Common myeloid progenitor, CD34-positive (primary cell): ENCODE data around the gene DDX17.
A peak's percentile ranks its signal among the peaks of the same experiment; 100 is the strongest.

Source experiments
- CTCF ChIA-PET: fragments of 350-600 bp; sonication (Branson Sonifier 250); formaldehyde crosslinking; loops from one replicate; lab custom pipeline; 2021; ENCODE audit warnings: antibody characterized with exemption; lab: Charles Lee
- POLR2A ChIA-PET: fragments of 350-600 bp; sonication (Branson Sonifier 250); formaldehyde crosslinking; loops from one replicate; lab custom pipeline; 2021; ENCODE audit warnings: antibody characterized with exemption; lab: Charles Lee
- DNase-seq, 3 donors: peaks; one replicate each; pipeline versions ENCODE4 v3.0.0 to v3.0.0-alpha.2; 2013
- H3K27ac ChIP-seq, 2 experiments: 1 replicate in 1 of 2; 2 replicates in 1 of 2; pipeline ENCODE4 v1.7.0; 2013; ENCODE audit warnings: inconsistent platforms in 2 of 2, low read length in 2 of 2, mild to moderate bottlenecking in 2 of 2, low read depth in 1 of 2, moderate library complexity in 1 of 2; ENCODE audit not compliant: severe bottlenecking in 2 of 2, insufficient read depth in 1 of 2, poor library complexity in 1 of 2
- H3K27me3 ChIP-seq, 5 experiments: replicated peaks in 2 of 5; 1 replicate in 3 of 5; 2 replicates in 2 of 5; pipeline versions ENCODE4 v1.6.1 to v1.7.0; 2013; ENCODE audit warnings: low read length in 4 of 5, mild to moderate bottlenecking in 2 of 5, moderate library complexity in 2 of 5, inconsistent platforms in 1 of 5; ENCODE audit not compliant: insufficient read depth in 5 of 5, control insufficient read depth in 4 of 5
- H3K36me3 ChIP-seq, 4 experiments: 1 replicate in 2 of 4; 2 replicates in 2 of 4; pipeline versions ENCODE4 v1.6.1 to v1.7.0; 2013; ENCODE audit warnings: low read length in 3 of 4, control low read depth in 1 of 4, mild to moderate bottlenecking in 1 of 4; ENCODE audit not compliant: control insufficient read depth in 4 of 4, insufficient read depth in 4 of 4
- H3K4me1 ChIP-seq, 4 experiments: 1 replicate in 3 of 4; 2 replicates in 1 of 4; pipeline versions ENCODE4 v1.6.1 to v1.7.1; 2013; ENCODE audit warnings: low read length in 3 of 4, mild to moderate bottlenecking in 3 of 4, control low read depth in 1 of 4, inconsistent platforms in 1 of 4, moderate library complexity in 1 of 4; ENCODE audit not compliant: control insufficient read depth in 4 of 4, insufficient read depth in 4 of 4; ENCODE audit errors: control extremely low read depth in 1 of 4
- H3K4me3 ChIP-seq, 7 experiments: 1 replicate in 4 of 7; 2 replicates in 3 of 7; pipeline versions ENCODE4 v1.5.1 to v1.7.0; 2013; ENCODE audit warnings: mild to moderate bottlenecking in 7 of 7, low read length in 6 of 7, moderate library complexity in 6 of 7, inconsistent platforms in 2 of 7, low read depth in 2 of 7, control low read depth in 1 of 7; ENCODE audit not compliant: insufficient read depth in 4 of 7, control insufficient read depth in 1 of 7; ENCODE audit errors: extremely low read depth in 1 of 7
- H3K9me3 ChIP-seq, 5 experiments: 1 replicate in 4 of 5; 2 replicates in 1 of 5; pipeline versions ENCODE4 v1.6.1 to v1.7.1; 2013; ENCODE audit warnings: low read length in 4 of 5, mild to moderate bottlenecking in 2 of 5, inconsistent platforms in 1 of 5, low read depth in 1 of 5, moderate library complexity in 1 of 5; ENCODE audit not compliant: control insufficient read depth in 4 of 5, insufficient read depth in 2 of 5; ENCODE audit errors: control extremely low read depth in 1 of 5
- WGBS: methylation state at CpG from one replicate; pipeline ENCODE4 v1.1.5; 2013; ENCODE audit not compliant: insufficient coverage; 5-methylcytosine and 5-hydroxymethylcytosine counted together

Gene DDX17

DNA sequence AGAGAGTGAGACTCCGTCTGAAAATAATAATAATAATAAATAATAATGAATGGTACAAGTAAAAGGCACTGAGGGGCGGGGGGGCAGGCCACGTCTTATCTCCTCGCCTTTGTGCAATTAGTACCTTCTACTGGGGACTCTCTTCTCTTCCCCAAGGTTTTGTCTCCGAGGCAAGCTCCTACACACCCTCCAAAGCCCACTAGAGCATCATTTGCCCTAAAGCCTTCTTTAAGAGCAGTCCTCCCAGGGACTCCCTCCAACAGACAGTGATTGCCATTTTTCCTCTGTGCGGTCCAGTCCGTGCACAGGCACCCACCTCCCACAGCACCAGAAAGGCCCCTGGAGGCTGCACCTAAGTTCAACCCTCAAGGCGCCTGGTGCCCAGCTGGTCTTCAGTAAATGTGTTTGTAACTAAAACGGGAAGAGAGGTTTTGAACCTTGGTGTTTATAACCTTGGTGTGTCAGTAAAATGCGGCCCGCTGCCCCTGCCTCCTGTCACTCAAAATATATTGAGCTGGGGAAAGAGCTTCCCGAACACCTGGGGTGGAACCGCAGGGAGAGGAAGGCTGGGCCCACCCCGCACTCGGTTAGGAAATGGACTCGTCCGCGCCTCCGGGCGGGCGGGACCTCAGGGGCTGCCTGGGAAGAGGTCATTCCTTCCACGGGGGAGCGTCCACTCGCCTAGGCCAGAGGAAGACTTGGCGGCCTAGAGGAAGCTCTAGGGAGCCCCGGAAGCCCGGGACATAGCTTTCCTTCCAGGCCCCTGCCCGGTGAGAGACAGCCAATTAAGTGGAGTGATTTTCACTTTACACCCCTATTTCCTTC is 42.9 kb downstream of the DDX17 start:
- H3K27me3 ChIP-seq = peaks cover 0 to 31% (median 23%) of the 10 kb centered on the region in 5 experiments
- CTCF ChIA-PET = interaction anchor here (0.6 to 2.1 kb wide), 5 partner anchors 10 to 844 kb away, joined by 3 to 6 read pairs (median 3); no protein-coding TSS in a partner anchor

DNA sequence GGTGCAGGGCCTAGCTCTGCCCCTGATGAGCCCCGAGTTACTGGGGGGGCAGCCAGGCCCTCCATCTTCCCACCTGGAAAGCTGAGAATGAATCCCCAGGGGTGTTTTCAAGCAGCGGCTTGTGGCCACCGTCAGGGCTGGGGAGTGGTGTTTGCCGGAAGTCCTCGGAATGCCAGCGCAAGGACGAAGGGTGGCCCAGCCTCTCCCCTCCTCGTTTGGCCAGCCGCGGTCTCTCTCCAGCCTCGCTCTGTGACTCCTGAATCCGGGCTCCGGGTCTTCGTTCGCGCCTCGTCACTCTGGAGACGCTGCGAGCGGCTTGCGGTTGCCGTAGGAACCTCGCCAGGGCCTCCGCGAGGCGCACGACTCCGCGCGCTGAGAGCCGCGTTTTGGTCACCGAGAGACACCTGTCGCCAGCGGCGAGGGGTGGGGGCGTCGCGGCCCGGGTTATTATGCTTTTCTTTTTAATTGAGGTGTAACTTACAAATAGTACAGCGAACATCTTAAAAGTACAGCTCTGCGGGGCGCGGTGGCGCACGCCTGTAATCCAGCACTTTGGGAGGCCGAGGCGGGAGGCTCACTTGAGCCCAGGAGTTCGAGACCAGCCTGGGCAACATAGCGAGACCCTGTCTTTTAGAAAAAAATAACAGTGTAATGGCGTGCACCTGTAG is 44.6 kb downstream of the DDX17 start:
- Histone ChIP-seq H3K27ac (no peak overlapping the region), H3K36me3 (no peaks in the 10 kb centered on the region), H3K4me3 (peak overlapping the region in 2 of 7 experiments; percentile 26 to 55), H3K9me3 (no peaks in the 10 kb centered on the region), H3K27me3 (peaks cover 0 to 35% (median 22%) of the 10 kb centered on the region in 5 experiments), H3K4me1 (peaks cover 5 to 32% (median 24%) of the 10 kb centered on the region in 4 experiments)
- WGBS = 17% methylated on average over 46 of the region's 51 CpGs
- peak; percentile 84 to 93 (median 92) for DNase-seq
- ChIA-PET CTCF (interaction anchor here (1.0 to 1.3 kb wide), 3 partner anchors 14 to 409 kb away, joined by 3 to 5 read pairs (median 3); no protein-coding TSS in a partner anchor), POLR2A (no interaction called here)

More for the DNA sequence above, 42.9 kb downstream of the DDX17 start:
- Histone ChIP-seq H3K4me1 (peaks cover 5 to 39% (median 33%) of the 10 kb centered on the region in 4 experiments), H3K4me3 (peak overlapping the region in 3 of 7 experiments; percentile 36 to 48 (median 43)), H3K9me3 (no peaks in the 10 kb centered on the region), H3K27ac (no peak overlapping the region), H3K36me3 (no peaks in the 10 kb centered on the region)
- peak in 2 of 3 donors; percentile 77 to 82 for DNase-seq
- POLR2A ChIA-PET = interaction anchor here (0.6 kb wide), 1 partner anchor 64 kb away, joined by 3 read pairs; no protein-coding TSS in a partner anchor
- 27% methylated on average over 16 of the region's 28 CpGs for whole genome bisulfite sequencing

DNA sequence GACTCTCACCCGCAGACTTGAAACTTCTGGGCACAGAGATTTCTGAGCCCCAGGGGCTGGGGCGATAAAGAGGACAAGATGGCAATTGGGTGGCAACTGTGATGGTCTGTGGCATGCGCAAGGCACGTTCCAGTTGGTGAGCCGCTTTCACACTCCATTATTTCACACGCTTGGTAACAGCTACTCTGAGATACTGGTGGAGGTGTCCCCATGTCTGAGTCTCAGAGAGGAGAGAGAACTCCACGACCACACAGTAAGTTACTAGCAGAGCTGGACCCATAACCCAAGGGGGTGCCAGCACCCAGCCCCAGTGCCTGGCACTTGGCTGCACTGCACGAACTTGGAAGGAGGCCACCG is 45.1 kb downstream of the DDX17 start:
- POLR2A ChIA-PET = interaction anchor here (0.9 kb wide), 1 partner anchor 9 kb away, joined by 3 read pairs; no protein-coding TSS in a partner anchor
- Histone ChIP-seq H3K36me3 (no peaks in the 10 kb centered on the region), H3K27me3 (peaks cover 0 to 37% (median 21%) of the 10 kb centered on the region in 5 experiments), H3K4me3 (peak overlapping the region in 1 of 7 experiments; percentile 55), H3K27ac (no peak overlapping the region), H3K4me1 (peaks cover 5 to 38% (median 28%) of the 10 kb centered on the region in 4 experiments), H3K9me3 (no peaks in the 10 kb centered on the region)
- WGBS = 67% methylated on average over 9 of the region's 9 CpGs
- DNase-seq = no peak
- CTCF ChIA-PET = interaction anchor here (1.0 kb wide), 1 partner anchor 409 kb away, joined by 3 read pairs; no protein-coding TSS in a partner anchor

DNA sequence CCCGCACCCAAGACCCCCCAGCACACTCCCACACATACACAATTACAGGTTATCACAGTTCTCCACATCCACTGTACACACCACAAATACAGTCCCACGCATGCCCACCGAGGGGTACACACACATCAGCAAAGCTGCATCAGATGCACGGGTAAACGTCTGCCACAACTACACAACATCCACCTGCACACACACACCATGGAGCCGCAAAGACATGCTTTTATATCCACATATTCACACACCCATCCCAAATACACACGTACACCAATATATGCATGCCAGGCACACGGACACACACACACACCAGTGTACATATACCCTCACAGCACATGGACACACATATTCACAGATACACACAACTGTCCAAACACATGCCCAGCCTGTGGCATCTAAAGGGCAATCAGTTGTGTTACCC is 45.7 kb downstream of the DDX17 start:
- H3K36me3 ChIP-seq = no peaks in the 10 kb centered on the region
- ChIA-PET CTCF (interaction anchor here (1.1 kb wide), 1 partner anchor 59 kb away, joined by 3 read pairs; no protein-coding TSS in a partner anchor), POLR2A (interaction anchor here (0.9 kb wide), 1 partner anchor 9 kb away, joined by 3 read pairs; no protein-coding TSS in a partner anchor)
- H3K9me3 ChIP-seq = no peaks in the 10 kb centered on the region
- peaks cover 0 to 35% (median 19%) of the 10 kb centered on the region in 5 experiments for H3K27me3 ChIP-seq
- no peak overlapping the region for H3K27ac ChIP-seq
- 89% methylated on average over 7 of the region's 8 CpGs for WGBS
- peak in 1 of 3 donors; percentile 55 for DNase-seq
- no peak overlapping the region for H3K4me3 ChIP-seq
- H3K4me1 ChIP-seq = peaks cover 5 to 41% (median 33%) of the 10 kb centered on the region in 4 experiments

DNA sequence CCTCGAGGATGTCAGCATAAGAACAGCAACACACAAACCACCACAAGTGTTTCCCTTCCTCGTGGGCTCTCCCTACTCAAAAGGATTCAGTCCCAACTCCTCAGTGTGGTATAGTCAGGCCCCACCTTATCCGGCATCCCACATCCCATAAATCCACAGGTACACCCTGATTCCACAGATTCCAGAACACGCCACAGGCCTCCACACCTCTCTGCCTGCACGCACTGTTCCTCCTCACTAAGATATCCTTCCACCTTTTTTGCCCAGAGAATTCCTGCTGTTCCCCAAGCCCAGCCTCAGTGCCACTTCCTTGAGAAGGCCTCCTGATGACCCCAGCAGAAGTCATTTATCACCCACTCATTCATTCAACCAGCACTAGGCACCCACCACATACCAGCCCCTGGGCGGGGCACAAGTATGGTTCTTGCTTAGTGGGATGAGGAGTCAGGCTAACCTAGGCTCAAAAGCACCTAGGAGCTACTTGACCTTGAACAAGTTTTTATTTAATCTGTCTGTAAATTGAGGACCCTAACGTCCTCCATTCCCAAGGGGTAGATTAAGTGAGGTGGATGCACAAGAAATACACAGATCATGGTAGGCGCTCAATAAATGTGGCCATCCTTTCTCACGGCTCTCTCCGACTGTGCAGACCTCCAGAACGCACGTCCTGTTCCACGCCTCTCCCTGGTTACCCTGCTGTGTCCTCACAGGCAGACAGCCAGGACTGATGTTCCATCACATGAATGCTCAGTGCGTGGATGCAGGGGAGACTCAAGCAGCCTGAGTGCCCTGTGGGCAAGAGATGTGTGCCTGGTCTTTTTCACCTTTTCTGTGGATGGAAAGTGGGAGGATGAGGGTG is 49.0 kb downstream of the DDX17 start:
- H3K27me3 ChIP-seq = peaks cover 0 to 63% (median 33%) of the 10 kb centered on the region in 5 experiments
- H3K4me3 ChIP-seq = no peak overlapping the region
- 87% methylated on average over 12 of the region's 14 CpGs for WGBS
- ChIA-PET POLR2A (no interaction called here), CTCF (no interaction called here)
- H3K9me3 ChIP-seq = no peaks in the 10 kb centered on the region
- no peak for DNase-seq
- no peak overlapping the region for H3K27ac ChIP-seq
- peaks cover 1 to 44% (median 38%) of the 10 kb centered on the region in 4 experiments for H3K4me1 ChIP-seq
- no peaks in the 10 kb centered on the region for H3K36me3 ChIP-seq

DNA sequence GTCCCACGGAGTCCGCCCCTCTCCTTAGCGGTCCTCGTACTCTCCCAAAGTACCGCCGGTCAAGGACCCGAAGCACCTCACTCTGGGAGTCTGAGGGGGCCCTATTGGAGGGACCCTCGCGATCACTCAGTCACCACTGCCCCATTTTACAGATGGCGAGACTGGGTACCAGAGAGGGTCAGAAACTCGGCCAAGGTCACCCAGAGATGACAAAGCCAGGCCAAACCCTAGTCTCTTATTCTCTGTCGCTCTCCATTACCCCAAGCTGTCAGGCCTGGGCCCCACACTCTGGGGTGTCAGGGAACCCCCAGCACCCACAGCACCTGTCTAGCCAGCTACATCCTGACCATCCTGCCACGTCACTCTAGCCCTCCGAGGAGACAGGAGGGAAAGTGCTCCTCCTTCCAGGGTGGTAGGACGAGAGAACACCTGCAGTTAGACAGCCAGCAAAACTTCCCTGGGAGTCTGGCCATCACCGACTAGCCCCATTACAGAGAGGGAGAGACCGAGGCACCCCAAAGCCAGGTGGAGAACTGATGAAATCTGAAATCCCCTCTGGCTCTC is 49.8 kb downstream of the DDX17 start:
- DNase-seq = no peak
- peaks cover 0 to 38% (median 31%) of the 10 kb centered on the region in 4 experiments for H3K4me1 ChIP-seq
- H3K27me3 ChIP-seq = peaks cover 0 to 69% (median 37%) of the 10 kb centered on the region in 5 experiments
- no peaks in the 10 kb centered on the region for H3K36me3 ChIP-seq
- H3K4me3 ChIP-seq = peak overlapping the region in 3 of 7 experiments; percentile 48 to 63 (median 56)
- CTCF ChIA-PET = no interaction called here
- no peak overlapping the region for H3K27ac ChIP-seq
- WGBS = 31% methylated on average over 14 of the region's 17 CpGs
- no peaks in the 10 kb centered on the region for H3K9me3 ChIP-seq
- POLR2A ChIA-PET = no interaction called here
